GM18870 (cell line): Measurements from ENCODE around the gene SUSD1.
"Not testable (repeated sequence)": the region's sequence is repeated elsewhere in the genome, so short reads cannot be mapped to it uniquely, and the experiment has no call there.

Source experiments
- ATAC-seq: cut with Tn5 transposase; IDR thresholded peaks from one replicate; pipeline ENCODE4 v1.9.1; 2021; ENCODE audit warnings: moderate library complexity; ENCODE audit not compliant: unreplicated experiment

Gene SUSD1

DNA sequence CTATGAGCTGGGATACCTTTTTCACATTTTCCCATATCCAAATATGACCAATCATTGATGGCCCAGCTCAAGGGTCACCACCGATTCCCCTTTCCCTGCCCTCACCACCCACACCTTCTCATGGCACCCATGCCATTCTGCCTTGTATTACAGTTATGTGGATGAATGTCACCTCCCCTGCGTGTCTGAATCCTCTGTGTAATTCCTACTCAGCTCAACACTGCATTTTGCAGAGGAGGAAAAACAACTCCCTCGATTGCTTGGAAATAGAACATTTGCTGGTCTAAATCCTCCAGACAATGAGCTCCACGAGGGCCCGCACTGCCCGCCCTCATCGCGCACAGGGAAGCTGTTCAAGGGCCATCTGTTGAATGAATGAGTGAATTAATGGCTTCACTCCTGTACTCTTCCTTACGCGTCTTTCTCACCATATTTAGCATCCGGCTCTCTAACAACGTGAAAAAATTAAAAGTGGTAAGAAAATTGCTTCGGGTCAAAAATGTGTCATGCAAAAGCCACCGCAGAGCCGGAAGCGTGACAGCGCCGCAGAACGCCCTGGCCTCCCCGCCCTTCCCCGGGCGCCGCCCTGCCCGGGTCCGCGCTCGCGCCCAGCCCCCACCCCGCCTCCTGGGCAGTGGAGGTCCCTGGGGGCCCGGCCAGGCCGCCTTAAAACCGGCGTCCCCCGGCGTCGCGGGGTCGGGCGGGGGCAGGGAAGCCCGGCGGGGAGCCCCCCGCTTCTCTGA lies 704 bp downstream of the SUSD1 start:
- ATAC-seq: peak; percentile 51

DNA sequence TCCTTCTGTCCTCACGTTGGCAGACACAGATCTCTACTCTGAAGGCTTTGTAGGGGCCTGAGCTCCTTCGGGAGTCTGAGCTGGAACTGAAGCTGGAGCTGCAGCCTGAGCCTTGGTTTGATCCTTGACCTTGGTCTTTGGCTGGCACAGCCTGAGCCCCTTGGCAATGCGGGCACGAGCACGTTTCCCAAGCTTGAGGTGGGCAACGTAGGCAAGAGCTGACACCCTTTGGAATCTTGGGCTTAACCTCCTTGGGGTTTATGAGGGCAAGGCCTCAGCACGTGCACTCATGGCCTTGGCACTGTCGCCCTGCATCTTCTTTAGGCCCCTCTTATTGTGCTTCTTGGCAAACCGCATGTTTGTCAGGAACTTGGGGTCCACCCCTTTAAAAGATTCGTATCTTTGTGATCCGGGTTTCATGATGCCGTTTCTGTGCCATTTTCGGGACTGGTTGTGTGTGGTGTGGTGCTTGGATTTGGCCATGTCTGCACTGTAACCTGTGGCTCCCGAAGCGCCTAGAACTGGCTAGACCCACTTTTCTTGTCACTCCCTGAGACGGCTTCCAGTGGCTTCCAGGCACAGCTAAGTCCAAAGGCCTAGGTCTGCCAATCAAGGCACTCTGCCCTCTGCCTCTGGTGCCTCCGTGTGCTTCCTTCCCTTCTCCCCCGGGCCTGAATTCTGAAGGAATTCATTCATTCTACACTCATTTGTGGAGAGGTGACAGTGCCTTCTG lies 1.4 kb downstream of the SUSD1 start:
- ATAC-seq: no peak

DNA sequence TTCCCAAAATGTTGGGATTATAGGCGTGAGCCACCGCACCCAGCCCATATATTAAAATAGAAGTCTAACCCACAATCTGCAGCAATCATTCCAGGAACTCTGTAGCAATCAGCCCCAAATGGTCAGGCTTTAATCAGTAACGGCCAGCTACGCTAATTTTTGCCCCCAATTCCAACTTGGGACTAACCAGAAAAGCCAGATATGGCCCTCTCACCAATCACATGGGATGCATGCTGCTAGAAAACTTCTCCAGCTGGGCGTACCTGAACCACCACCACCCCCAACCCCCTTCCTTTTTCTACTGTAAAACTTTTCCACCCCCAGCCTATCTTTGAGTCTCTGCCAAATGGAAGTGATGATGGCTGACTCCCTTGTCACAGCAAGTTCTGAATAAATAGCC lies 4.1 kb downstream of the SUSD1 start:
- ATAC-seq: no peak

DNA sequence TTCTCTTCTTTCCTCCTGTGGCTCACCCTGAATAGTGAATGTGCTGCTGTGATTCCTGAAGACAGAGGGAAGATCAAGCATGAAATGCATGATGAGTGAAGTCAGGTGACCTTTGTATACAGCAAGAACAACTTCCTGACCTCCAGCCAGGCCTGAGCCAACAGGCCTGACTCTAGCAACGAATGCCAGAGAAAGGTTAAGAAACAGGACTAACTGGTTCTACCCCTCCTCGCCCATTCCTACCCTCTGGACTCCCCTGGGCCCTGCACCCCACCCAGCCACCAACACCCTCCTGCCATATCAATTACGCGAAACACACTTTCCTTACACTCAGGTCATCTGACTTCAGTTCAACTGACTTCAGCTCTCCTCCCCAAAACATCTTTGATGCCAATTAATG lies 4.9 kb downstream of the SUSD1 start:
- ATAC-seq: no peak

DNA sequence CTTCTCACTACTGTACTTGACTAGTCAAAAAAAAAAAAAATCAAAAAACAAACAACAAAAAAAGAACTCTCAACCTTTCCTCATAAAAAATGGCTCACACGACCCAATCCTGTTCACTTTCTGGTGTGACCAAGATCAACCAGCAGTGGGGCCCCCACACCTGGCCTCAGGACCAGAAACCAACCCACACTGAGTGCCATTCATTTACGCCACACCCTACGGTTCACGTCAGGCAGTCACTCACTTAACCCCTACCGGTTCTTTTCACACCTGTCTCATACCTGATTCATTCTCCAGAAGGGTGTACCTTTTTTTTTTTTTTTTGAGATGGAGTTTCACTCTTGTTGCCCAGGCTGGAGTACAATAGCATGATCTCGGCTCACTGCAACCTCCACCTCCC lies 5.7 kb downstream of the SUSD1 start:
- no peak for ATAC-seq

DNA sequence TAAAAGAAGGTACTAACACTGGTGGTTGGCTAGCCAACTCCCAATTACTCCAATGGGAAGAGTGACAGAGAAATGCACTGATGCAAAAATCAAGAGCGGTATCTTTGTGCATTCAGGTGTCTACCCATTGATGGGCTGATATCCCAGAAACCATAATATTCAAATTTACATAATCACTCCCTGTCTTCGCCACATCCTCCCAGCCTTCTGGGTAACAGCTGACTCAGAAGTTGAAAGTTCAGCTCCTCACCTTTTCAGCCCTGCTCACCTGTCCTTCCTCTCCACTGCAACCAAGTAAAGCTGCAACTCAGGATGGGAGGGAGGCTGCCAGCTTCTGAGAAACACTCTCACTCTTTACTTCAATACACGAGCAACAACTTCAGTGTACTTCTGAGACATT lies 6.9 kb downstream of the SUSD1 start:
- no peak for ATAC-seq

DNA sequence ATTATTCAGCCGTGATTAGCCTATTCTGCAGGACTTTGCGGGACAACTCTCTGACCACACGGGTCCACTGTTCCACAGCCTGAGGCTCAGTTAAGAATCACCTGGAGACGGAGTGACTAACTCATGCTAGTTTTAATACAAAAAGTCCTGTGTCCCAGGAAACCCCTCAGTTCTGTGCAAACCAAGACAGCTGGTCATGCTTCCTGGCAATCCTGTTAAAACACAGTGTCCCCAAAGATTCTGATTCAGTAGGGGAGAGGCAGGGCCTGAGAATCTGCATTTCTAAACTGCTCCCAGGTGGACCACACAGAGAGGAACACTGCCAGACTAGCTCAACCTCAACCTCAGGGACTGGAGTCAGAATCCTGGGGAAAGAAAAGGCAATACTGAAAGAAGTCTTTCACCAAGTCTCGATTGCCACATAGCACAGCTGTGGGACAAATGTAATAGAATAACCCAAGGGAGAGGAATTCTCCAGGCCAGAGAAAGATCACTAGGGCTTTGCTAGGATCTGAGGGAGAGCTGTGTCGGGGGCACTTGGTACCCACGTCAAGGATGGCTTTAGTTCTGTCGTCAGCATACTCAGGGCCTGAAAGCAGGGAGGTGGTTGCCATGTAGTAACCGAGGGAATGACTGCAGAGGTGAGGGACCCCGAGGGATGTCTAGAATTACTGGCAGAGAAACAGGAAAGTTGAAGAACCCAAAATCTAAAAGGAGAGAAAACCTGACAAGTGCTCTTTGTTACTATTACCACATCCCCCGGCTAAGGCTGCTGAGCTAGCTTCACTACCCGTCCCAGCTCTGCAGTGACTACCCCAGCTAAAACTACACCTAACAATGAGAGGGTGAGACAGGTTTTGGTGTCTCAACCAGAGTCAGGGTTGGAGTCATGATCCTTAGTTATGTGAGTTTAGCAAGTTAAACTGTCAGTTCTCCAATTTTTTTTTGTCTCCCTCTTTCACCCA lies 8.6 kb downstream of the SUSD1 start:
- ATAC-seq: no peak

DNA sequence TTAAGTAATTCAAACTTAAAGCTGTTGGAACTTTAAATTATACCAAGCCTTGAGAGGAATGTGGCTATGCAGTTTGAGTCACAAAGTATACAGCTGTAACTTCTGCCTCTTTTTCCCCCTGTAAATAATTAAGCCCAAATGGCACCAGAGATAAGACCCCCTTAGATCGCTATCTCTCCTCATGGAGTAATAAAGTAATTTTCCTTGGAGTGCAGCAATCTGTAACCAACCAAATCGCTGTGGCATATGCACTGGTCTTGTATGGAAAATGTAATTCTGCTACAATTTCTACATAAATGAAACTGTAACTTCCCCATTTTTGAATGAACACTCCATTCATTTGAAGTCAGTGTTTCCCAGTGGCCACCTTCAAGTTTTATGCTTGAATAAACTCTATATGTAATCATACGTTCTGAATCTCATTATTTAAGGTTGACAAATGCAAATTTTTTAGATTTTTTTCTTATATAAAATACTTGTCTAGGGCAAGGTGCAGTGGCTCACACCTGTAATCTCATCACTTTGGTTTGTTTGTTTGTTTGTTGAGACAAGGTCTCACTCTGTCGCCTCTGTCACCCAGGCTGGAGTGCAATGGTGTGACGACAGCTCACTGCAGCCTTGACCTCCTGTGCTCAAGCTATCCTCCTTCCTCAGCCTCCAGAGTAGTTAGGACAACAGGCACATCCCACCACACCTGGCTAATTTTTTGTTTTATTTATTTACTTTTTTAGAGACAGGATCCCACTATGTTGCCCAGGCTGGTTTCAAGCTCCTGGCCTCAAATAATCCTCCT lies 12.3 kb downstream of the SUSD1 start:
- no peak for ATAC-seq

DNA sequence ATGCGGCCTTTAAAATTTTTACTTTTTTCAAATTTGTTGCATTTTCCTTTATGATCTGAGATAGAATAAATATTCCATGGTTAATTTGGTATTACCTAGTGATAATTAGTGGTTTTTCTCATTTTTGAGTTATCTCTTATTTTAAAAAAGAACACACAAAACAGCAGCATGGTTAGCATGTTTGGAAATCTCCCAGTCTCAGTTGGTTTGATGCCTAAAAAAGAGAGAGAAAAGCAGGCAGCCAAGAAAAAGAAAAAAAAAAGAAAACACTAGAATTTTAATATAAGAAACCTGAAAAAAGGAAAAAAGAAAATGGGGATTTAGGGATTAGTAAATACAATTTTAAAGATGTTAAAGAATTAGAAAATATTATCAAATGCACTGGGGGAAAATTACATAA lies 15.3 kb downstream of the SUSD1 start:
- no peak for ATAC-seq

DNA sequence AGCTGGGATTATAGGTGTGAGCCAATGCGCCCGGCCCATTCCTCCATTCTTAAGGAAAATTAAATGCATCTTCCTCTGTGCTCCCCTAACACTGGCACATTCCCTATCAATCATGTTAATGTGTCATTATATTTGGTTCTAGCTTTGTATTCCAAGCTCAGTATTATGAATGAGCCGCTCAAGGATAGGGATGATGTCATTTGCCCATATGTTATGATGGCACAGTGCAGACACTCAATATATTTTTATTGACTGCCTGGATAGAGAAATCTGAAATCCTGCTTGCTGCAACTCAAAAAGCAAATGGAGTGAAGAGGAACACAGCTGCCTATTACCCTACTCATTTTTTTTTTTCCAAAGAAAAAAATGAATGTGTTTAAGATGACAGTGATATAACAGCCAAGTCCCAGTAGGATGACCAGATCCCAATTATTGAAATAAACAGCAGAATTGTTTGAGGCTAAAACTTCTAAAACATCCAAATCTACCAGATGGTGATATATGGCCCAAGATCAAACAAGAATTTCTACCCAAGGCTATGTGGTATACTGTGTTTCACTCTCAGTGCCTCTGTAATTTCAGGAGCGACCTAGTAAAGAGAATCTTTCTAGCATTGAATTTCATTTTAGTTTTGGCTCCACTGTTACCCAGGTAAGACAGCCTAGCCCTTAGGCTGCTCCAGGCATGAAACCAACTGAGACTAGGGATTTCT lies 16.3 kb downstream of the SUSD1 start:
- ATAC-seq: no peak

DNA sequence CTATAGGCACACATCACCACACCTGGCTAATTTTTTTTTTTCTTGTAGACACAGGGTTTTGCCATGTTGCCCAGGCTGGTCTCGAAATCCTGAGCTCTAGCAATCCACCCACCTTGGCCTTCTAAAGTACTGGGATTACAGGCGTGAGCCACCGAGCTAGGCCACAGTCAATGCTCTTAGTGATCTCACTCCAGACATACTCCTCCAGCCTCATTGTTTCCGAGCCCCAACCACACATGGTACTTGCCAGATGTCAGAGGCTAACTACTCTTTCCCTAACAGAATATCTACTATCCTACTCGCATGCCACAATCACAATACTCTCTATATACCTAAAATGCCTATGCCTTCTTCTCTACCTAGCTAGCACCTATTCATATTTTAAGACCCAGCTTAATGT lies 17.1 kb downstream of the SUSD1 start:
- ATAC-seq: no peak

DNA sequence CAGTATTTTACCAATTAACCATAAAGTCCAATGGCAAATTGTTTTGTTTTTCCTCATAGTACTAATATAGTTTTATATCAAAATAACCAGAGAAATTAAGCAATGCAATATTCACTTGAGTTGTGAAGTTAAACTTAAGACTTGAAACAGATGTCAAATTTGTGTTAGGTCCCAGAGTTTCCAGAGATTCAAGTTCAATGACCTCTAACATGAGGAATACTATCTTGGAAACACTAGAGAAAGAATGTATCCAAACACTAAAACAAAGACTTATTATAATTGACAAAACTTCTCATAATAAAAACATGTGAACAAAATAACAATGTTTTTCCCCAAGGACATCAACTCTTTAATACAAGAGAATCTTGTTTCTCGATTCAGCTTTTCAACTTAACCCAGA lies 18.0 kb downstream of the SUSD1 start:
- no peak for ATAC-seq

DNA sequence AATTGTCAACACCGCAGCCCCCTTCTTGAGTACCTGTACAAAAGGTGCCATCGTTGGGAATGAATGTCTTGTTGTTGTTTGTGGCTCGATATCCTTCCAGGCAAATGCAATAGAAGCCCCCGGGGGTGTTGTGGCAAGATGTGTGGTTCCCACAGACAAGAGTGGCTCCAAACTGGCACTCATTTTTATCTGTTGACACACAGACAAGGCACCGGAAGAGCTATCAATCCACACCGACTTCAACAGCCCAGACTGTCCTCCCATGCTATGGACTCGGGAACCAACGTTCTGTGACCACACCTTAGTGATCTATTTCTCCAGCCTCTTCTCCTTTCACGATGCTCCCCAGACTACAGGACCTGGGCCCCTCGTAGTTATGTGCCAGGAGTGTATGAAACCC lies 25.9 kb downstream of the SUSD1 start:
- ATAC-seq: no peak

DNA sequence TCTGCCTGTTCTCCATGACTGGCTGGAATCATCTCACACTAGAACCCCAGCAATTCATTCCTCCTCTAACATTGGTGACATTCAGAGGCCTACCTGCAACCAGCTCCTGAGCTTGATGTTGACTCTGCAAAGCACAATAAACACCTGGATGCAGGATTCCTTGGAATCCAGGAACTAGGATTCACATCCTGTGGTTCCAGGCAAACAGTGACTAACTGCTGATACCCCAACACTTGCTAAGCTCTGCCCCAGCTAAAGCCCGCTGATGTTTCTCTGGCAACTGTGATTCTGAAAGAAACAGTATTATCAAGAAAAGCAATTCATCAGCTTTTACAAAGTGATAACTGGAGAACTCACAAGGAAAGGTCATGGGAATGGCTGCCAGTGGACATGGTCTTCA lies 29.2 kb downstream of the SUSD1 start:
- ATAC-seq: no peak

DNA sequence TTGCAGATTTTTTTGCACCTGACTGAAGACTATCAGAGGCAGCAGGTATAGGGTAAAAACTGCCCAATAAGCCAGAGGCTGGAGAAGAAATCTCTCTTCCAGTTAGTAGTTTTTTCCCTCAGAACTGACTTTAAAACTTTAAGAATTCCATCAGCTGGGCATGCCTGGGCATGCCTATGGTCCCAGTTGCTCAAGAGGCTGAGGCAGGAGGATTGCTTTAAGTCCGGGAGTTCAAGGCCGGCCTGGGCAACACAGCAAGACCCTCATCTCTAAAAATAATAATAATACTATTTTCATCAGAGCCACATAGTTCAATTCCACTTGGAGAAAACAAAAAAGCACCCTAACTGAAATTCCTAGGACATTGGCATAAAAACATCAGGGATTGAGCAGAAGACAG lies 30.3 kb downstream of the SUSD1 start:
- ATAC-seq: no peak

DNA sequence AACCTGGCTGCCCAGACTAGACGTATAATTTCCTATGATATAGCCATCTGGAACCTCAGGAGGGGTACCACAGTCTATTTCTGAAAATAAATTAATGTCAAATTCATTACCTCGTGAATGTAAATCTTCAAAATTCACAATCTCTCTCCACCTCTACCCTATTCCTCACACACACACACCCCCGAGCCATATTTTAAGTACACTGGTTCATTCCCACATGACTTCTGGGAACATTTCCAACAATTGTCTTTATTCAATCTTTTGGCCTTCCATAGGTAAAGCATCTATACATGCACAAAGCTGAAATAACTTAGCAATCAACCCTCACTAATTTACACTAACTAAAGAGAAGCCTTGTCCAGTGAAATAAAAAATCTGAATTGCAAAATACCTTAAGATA lies 32.7 kb downstream of the SUSD1 start:
- no peak for ATAC-seq

DNA sequence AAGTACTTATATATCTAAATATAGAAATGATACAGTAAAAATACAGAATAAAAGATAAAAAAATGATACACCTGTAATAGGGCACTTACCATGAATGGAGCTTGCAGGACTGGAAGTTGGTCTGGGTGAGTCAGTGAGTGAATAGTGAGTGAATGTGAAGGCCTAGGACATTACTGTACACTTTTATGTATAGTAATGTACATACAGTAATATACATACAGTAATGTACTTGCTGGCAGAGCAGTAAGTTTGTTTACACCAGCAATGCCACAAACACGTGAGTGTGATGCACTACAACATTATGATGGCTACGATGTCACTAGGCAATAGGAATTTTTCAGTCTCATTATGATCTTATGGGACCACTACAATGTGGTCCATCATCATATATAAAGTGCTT lies 34.2 kb downstream of the SUSD1 start:
- ATAC-seq: peak; percentile 15

DNA sequence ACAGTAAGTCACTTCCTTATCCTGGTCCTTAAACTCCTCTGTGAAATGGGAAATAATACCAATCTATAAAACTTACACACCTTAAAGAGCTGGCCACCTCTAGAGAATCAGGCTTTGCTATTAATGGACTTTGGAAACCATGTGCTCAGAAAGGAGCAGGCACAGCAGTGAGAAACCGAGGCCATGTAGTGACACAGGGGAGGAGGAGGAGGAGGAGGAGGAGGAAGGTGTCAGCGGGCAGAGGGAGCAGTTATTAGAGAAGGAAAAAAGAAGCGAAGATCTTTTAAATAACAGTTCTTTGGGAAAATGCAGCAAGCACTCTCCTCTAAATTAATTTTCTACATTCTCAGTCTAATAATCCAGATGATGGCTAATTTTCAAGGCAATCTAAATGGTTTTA lies 38.0 kb downstream of the SUSD1 start:
- ATAC-seq: no peak

DNA sequence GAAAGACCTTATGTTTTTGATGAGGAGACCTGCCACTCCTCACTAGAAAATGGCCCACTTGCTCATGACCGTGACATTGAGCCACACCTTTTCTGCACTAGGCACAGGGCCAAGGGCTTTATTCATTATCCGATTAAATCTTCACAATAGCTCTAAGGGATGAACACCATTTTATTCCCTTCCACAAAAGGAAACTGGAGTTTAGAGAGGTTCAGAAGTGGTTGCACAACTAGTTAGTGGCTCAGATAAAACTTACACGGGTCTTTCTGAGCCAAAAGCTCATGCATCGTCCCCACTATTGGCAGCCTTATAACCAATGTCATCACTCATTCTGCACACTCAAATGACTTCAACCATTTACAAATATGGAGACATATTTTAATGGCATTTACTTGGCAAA lies 39.4 kb downstream of the SUSD1 start:
- ATAC-seq: no peak

DNA sequence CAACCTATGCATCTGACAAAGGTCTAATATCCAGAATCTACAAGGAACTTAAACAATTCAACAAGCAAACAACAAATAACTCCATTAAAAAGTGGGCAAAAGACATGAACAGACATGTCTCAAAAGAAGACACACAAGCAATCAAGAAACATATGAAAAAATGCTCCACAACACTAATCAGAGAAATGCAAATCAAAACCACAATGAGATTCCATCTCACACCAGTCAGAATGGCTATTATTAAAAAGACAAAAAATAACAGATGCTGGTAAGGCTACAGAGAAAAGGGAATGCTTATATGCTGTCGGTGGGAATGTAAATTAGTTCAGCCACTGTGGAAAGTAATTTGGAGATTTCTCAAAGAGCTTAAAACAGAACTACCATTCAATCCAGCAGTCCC lies 41.3 kb downstream of the SUSD1 start:
- not testable (repeated sequence) for ATAC-seq
